ENCODE results near the gene VENTX. TPM values are rescaled to one million over a fixed set of nuclear protein-coding genes. Genes with fewer than 3 reads are reported as not detected.

The VENTX gene
- total RNA-seq, 1 experiment from 2014 or later, result not detected

GRCh38 chr10:133239990-133240389 lies 2.3 kb downstream of the VENTX start:
- ChIA-PET POLR2A (no interaction called here), CTCF (no interaction called here), RAD21 (ENCODE audit: low non-redundant PET in 1 of 2, low total read pairs in 2 of 2, uncharacterized antibody in 2 of 2, unreplicated experiment in 2 of 2) (no interaction called here)
- Histone ChIP-seq H3K4me3 (replicated peaks in 1 of 2; ENCODE audit: low read depth in 1 of 2, low read length in 2 of 2) (no peak overlapping the region), H3K36me3 (ENCODE audit: control insufficient read depth in 1 of 2, insufficient read depth in 2 of 2, low read length in 2 of 2) (no peaks in the 10 kb centered on the region), H3K27me3 (ENCODE audit: insufficient read depth, low read length) (no peaks in the 10 kb centered on the region), H3K9me3 (ENCODE audit: control insufficient read depth in 1 of 2, insufficient read depth in 1 of 2, low read depth in 1 of 2, low read length in 2 of 2) (no peaks in the 10 kb centered on the region), H3K27ac (ENCODE audit: low read depth, low read length) (no peak overlapping the region), H3K9ac (ENCODE audit: low read length) (no peak overlapping the region), H3K9me2 (ENCODE audit: insufficient read depth) (no peaks in the 10 kb centered on the region), H3K4me1 (ENCODE audit: control insufficient read depth in 1 of 2, insufficient read depth in 2 of 2, low read length in 2 of 2) (no peaks in the 10 kb centered on the region), H3K4me2 (ENCODE audit: low read length) (no peak overlapping the region), H4K20me1 (ENCODE audit: insufficient read depth) (no peaks in the 10 kb centered on the region), H3K79me2 (ENCODE audit: insufficient read depth, low read length) (no peaks in the 10 kb centered on the region), H2AFZ (ENCODE audit: low read depth, low read length, poor library complexity, severe bottlenecking) (no peak overlapping the region)
- intact Hi-C loops (cut with micrococcal nuclease), result no loop called here
- DNase-seq (ENCODE audit: low read depth, low spot score) (no peak), ATAC-seq (no peak)
- TF ChIP-seq CTCF (IDR thresholded peaks at IDR 0.05 in 2 of 3, conservative IDR thresholded peaks at IDR 0.05 in 1 of 3; ENCODE audit: borderline replicate concordance in 1 of 3, insufficient read depth in 1 of 3, low read depth in 2 of 3, low read length in 2 of 3) (no peak), ZFX (IDR thresholded peaks at IDR 0.05) (no peak), EGR1 (IDR thresholded peaks at IDR 0.05; ENCODE audit: low read depth) (no peak), JUND (IDR thresholded peaks at IDR 0.05) (no peak), YY1 (IDR thresholded peaks at IDR 0.05; ENCODE audit: extremely low read depth, insufficient replicate concordance, low read depth, low read length) (no peak)
- no TSS peak for BruUV-seq (replicated peaks)

- ChIA-PET POLR2A (no interaction called here), CTCF (no interaction called here), RAD21 (ENCODE audit: low non-redundant PET in 1 of 2, low total read pairs in 2 of 2, uncharacterized antibody in 2 of 2, unreplicated experiment in 2 of 2) (no interaction called here)
- Histone ChIP-seq H2AFZ (ENCODE audit: low read depth, low read length, poor library complexity, severe bottlenecking) (no peak overlapping the region), H3K9me2 (ENCODE audit: insufficient read depth) (no peaks in the 10 kb centered on the region), H3K4me1 (ENCODE audit: control insufficient read depth in 1 of 2, insufficient read depth in 2 of 2, low read length in 2 of 2) (peaks cover 0 to 9% of the 10 kb centered on the region in 2 experiments; a peak in 1 of 4 replicates), H3K4me3 (replicated peaks in 1 of 2; ENCODE audit: low read depth in 1 of 2, low read length in 2 of 2) (no peak overlapping the region), H3K27ac (ENCODE audit: low read depth, low read length) (no peak overlapping the region), H3K27me3 (ENCODE audit: insufficient read depth, low read length) (no peaks in the 10 kb centered on the region), H4K20me1 (ENCODE audit: insufficient read depth) (no peaks in the 10 kb centered on the region), H3K36me3 (ENCODE audit: control insufficient read depth in 1 of 2, insufficient read depth in 2 of 2, low read length in 2 of 2) (no peaks in the 10 kb centered on the region), H3K9ac (ENCODE audit: low read length) (no peak overlapping the region), H3K4me2 (ENCODE audit: low read length) (no peak overlapping the region), H3K79me2 (ENCODE audit: insufficient read depth, low read length) (no peaks in the 10 kb centered on the region), H3K9me3 (ENCODE audit: control insufficient read depth in 1 of 2, insufficient read depth in 1 of 2, low read depth in 1 of 2, low read length in 2 of 2) (no peaks in the 10 kb centered on the region)
- no TSS peak for BruUV-seq (replicated peaks)
- DNase-seq (ENCODE audit: low read depth, low spot score), result no peak
- ATAC-seq, result no peak
- intact Hi-C loops (cut with micrococcal nuclease), result no loop called here
- TF ChIP-seq CTCF (IDR thresholded peaks at IDR 0.05 in 2 of 3, conservative IDR thresholded peaks at IDR 0.05 in 1 of 3; ENCODE audit: borderline replicate concordance in 1 of 3, insufficient read depth in 1 of 3, low read depth in 2 of 3, low read length in 2 of 3) (no peak), EZH2 (IDR thresholded peaks at IDR 0.05) (no peak), FOSL1 (IDR thresholded peaks at IDR 0.05; ENCODE audit: low read depth) (no peak), MAX (IDR thresholded peaks at IDR 0.05) (no peak), ZBTB33 (IDR thresholded peaks at IDR 0.05; ENCODE audit: extremely low read depth, insufficient replicate concordance, low read length) (no peak), SIN3A (IDR thresholded peaks at IDR 0.05; ENCODE audit: low read depth) (no peak), ZNF274 (IDR thresholded peaks at IDR 0.05; ENCODE audit: low read depth, low read length) (no peak), YY1 (IDR thresholded peaks at IDR 0.05; ENCODE audit: extremely low read depth, insufficient replicate concordance, low read depth, low read length) (no peak), SRF (IDR thresholded peaks at IDR 0.05; ENCODE audit: low read depth) (no peak)
Observed at GRCh38 chr10:133241501-133242205, 4.0 kb downstream of the VENTX start.

Data from HCT116 (cell line).